AG20443 (cell line): ENCODE data around the gene USP11.

ENCODE experiments used
- DNase-seq: peaks from one replicate; pipeline ENCODE4 v3.0.0; 2012; ENCODE audit warnings: low spot score, mixed read lengths

Gene USP11

GRCh38 chrX:47204970-47205369 lies 27.8 kb upstream of the USP11 start:
- DNase-seq, result no peak

- no peak for DNase-seq
These were observed 26.5 kb upstream of the USP11 start for GRCh38 chrX:47206316-47206715.

- DNase-seq, result no peak
These were observed 24.7 kb upstream of the USP11 start for GRCh38 chrX:47208108-47208507.

GRCh38 chrX:47209508-47210238 lies 23.1 kb upstream of the USP11 start:
- no peak for DNase-seq

- no peak for DNase-seq
These were observed 22.0 kb upstream of the USP11 start for GRCh38 chrX:47210661-47211425.

- DNase-seq, result no peak
These were observed 20.2 kb upstream of the USP11 start for GRCh38 chrX:47212381-47213293.

- DNase-seq, result no peak
These were observed 18.3 kb upstream of the USP11 start for GRCh38 chrX:47214435-47215077.

- DNase-seq, result no peak
These were observed 17.4 kb upstream of the USP11 start for GRCh38 chrX:47215291-47215900.

- no peak for DNase-seq
These were observed 16.4 kb upstream of the USP11 start for GRCh38 chrX:47216393-47216925.

- DNase-seq, result peak; percentile 52
These were observed 15.5 kb upstream of the USP11 start for GRCh38 chrX:47217121-47217851.

- DNase-seq, result peak; percentile 89
These were observed 14.9 kb upstream of the USP11 start for GRCh38 chrX:47217852-47218279.

GRCh38 chrX:47218280-47218919 lies 14.4 kb upstream of the USP11 start, which contains the start of gene CDK16:
Gene CDK16 (plus strand): TSS chrX:47218681. CDS start chrX:47223558, 4,877 bp downstream.
- DNase-seq, result peak; percentile 85

- peak; percentile 25 for DNase-seq
These were observed 13.6 kb upstream of the USP11 start for GRCh38 chrX:47218920-47219815.

GRCh38 chrX:47221756-47222155 lies 11.1 kb upstream of the USP11 start:
- DNase-seq, result no peak

GRCh38 chrX:47222751-47223350 lies 10.0 kb upstream of the USP11 start:
- no peak for DNase-seq

- no peak for DNase-seq
These were observed 9.1 kb upstream of the USP11 start for GRCh38 chrX:47223476-47224250.

GRCh38 chrX:47224266-47224895 lies 8.4 kb upstream of the USP11 start:
- DNase-seq, result no peak
